Activated CD4-positive, CD25-positive, alpha-beta regulatory T cell treated with anti-CD3 and anti-CD28 coated beads, Interleukin-2, amount 50 U/mL, for 24 hours (primary cell): ENCODE measurements around the gene ZFYVE1.
A peak's percentile ranks its signal among the peaks of the same experiment; 100 is the strongest.
"Not testable (repeated sequence)": the region's sequence is repeated elsewhere in the genome, so short reads cannot be mapped to it uniquely, and the experiment has no call there.

Source experiments
- ATAC-seq, 2 donors: fragments of 150-1000 bp; cut with Tn5 transposase; one replicate each; pipeline ENCODE4 v1.10.0; 2021; ENCODE audit warnings: mild to moderate bottlenecking in 1 of 2, moderate library complexity in 1 of 2

Gene ZFYVE1

GRCh38 chr14:73026845-73027542, at the start of gene ZFYVE1:
TSS of gene ZFYVE1 (minus strand) at chr14:73027106. CDS start at chr14:73024508, 2,598 bp downstream.
- peak; percentile 100 for ATAC-seq

DNA sequence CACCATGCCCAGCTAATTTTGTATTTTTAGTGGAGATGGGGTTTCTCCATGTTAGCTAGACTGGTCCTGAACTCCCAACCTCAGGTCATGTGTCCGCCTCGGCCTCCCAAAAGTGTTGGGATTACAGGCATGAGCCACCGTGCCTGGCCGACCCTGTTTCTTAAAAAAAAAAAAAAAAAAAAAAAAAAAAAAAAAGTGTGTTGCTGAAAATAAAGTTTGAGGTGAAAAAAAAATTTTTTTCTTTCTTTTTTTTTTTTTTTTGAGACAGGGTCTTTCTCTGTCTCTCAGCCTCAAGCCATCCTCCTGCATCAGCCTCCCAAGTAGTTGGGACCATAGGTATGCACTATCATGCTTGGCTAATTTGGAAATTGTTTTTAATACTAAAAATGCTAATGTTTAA, 42.7 kb upstream of the ZFYVE1 start:
- ATAC-seq = no peak

- no peak for ATAC-seq
These were observed 32.2 kb upstream of the ZFYVE1 start for GRCh38 chr14:73058922-73059673.

- peak; percentile 98 to 99 for ATAC-seq
These were observed 31.5 kb upstream of the ZFYVE1 start, which contains the start of gene RBM25 for GRCh38 chr14:73058224-73058921. TSS of gene RBM25 (plus strand) at chr14:73058534. CDS start at chr14:73071642, 13,108 bp downstream.

- ATAC-seq = no peak
These were observed 31.0 kb upstream of the ZFYVE1 start for GRCh38 chr14:73057944-73058223.

GRCh38 chr14:73055251-73055650, 28.3 kb upstream of the ZFYVE1 start:
- no peak for ATAC-seq

GRCh38 chr14:73049428-73049827, 22.5 kb upstream of the ZFYVE1 start:
- ATAC-seq = no peak

DNA sequence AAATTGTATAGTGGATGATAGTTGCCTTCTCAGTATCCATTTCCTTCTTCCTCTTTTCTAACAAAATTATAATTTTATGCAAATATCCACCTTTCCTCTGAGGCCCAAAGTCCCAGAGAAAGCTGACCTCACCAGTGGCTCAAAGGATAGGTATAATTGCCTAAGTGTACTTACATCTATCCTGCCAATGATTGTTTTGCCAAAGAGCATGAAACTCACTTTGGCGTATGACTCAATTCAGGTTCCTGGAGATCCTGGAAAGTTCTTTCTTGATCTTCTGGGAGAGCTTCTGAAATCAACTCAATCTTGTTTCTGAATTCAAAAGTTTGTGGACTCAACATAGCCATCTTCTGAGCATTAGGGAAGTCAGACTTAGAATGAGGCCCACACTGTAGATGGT, 20.9 kb upstream of the ZFYVE1 start:
- no peak for ATAC-seq

GRCh38 chr14:73036706-73037450, 10.0 kb upstream of the ZFYVE1 start:
- ATAC-seq = not testable (repeated sequence)

GRCh38 chr14:73027984-73028383, 1.1 kb upstream of the ZFYVE1 start:
- no peak for ATAC-seq

DNA sequence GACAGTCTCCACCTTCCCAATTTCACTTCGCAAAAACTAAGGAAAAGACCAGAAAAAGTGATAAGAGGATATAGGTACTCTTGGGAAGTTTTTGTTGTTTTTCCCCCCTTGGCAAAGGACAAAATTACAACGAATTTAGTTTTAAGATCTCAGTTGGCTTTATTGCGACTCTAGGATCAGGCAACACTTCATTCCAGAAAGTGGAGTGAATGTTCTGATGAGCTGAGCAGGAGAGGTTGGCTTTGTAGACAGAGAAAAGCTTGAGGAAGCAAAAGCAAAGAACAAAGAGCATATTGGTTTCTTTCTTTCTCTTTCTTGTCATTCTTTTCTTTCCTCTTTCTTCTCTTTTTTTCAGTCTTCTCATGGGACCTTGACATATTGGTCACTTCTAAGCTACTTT, 640 bp upstream of the ZFYVE1 start:
- ATAC-seq = no peak

GRCh38 chr14:73026243-73026844, 562 bp downstream of the ZFYVE1 start:
- no peak for ATAC-seq

- ATAC-seq = no peak
These were observed 1.4 kb downstream of the ZFYVE1 start for GRCh38 chr14:73025544-73025943.

GRCh38 chr14:73022051-73022450, 4.9 kb downstream of the ZFYVE1 start:
- ATAC-seq = no peak

DNA sequence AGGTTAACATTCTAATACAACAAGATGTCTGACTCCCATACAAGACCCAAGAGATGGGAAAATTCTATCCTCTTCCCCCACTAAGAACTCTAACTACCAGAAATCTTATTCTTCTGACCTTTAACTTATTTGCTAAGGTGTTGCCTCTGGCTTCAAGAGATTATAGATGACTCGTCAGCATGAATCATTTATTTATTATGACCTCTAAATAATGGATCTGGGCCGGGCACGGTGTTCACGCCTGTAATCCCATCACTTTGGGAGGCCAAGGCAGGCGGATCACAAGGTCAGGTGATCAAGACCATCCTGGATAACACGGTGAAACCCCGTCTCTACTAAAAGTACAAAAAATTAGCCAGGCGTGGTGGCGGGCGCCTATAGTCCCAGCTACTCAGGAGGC, 10.9 kb downstream of the ZFYVE1 start:
- not testable (repeated sequence) for ATAC-seq

DNA sequence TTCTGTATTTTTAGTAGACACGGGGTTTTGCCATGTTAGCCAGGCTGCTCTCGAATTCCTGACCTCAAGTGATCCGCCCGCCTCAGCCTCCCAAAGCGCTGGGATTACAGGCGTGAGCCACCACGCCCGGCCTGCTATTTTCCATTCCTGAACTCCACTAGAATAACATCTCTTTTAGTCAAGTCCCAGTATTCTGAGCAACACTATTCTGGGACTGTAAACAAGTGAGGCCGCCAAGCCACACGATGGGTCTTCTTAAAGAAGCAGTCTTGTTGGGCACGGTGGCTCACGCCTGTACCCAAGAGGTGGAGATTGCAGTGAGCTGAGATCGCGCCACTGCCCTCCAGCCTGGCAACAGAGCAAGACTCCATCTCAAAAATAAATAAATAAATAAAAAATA, 11.4 kb downstream of the ZFYVE1 start:
- not testable (repeated sequence) for ATAC-seq

DNA sequence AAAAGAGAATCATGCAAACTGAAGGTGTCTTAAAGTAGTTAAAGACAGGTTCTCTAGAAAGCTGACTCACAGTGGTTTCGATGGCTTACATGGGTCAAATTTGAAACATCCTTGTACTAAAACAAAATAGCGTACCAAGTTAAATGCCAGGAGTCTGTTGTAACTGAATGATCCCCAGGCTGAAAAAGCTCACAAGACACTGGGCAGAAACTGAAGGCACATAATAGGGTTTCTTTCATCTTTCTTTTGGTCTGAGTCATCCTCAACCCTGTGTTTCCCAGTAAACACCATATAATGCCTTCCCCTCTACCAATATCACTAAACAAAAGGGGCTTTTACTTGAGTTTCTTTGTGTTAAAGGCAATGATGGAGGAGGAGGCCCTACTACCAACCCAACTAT, 12.8 kb downstream of the ZFYVE1 start:
- ATAC-seq = peak; percentile 81 to 92

GRCh38 chr14:73011189-73011588, 15.7 kb downstream of the ZFYVE1 start:
- not testable (repeated sequence) for ATAC-seq

DNA sequence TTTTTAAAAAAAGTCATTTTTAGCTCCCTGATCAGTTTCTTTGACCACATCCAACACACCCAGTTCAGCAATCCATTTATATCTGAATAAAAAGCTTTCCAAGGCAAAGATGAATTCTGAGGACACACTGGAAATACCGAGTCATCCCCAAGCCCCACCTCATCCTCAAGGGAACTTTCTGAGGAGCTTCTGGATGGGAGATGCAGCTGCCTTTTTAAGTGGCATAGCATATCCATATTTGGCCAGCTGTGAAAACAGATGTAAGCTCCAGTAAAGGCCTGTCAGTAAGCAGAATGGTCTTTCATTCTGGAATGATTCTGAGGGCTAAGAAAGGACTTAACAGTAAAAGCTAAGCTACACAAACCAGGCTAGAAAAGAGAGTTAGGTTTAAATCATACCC, 18.4 kb downstream of the ZFYVE1 start:
- no peak for ATAC-seq

GRCh38 chr14:73007835-73008234, 19.1 kb downstream of the ZFYVE1 start:
- no peak for ATAC-seq

DNA sequence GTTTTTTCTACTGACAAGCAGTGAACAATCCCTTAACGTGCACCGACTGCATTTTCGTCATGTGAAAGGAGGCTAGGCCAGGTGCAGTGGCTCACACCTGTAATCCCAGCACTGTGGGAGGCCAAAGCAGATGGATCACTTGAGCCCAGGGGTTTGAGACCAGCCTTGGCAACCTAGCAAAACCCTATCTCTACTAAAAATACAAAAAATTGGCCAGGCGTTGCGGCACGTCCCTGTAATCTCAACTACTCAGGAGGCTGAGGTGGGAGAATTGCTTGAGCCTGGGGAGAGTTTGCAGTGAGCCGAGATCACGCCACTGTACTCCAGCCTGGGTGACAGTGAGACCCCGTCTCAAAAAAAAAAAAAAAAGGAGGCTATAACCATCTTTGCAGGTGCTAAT, 22.3 kb downstream of the ZFYVE1 start:
- ATAC-seq = not testable (repeated sequence)

- ATAC-seq = no peak
These were observed 23.2 kb downstream of the ZFYVE1 start for GRCh38 chr14:73003681-73004080.

DNA sequence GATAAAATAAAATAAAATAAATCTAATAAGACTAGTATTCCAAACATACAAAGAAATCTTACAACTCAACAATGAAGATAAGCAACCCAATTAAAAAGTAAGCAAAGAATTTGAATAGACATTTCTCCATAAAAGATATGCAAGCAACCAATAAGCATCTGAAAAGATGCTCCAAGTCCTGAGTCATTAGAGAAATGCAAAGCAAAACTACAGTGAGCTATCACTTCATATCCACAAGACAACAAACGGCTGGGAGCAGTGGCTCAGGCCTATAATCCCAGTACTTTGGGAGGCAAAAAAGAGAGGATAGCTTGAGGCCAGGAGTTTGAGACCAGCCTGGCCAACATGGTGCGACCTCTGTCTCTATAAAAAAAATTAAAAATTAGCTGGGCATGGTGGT, 26.8 kb downstream of the ZFYVE1 start:
- no peak for ATAC-seq
